ENCODE data around the gene C17orf107. TPM values are rescaled to one million over a fixed set of nuclear protein-coding genes. Genes with fewer than 3 reads are reported as not detected.
"Not testable (repeated sequence)": the region's sequence is repeated elsewhere in the genome, so short reads cannot be mapped to it uniquely, and the experiment has no call there.

C17orf107 gene
- total RNA-seq, 1 donor, result 3.5 TPM

DNA sequence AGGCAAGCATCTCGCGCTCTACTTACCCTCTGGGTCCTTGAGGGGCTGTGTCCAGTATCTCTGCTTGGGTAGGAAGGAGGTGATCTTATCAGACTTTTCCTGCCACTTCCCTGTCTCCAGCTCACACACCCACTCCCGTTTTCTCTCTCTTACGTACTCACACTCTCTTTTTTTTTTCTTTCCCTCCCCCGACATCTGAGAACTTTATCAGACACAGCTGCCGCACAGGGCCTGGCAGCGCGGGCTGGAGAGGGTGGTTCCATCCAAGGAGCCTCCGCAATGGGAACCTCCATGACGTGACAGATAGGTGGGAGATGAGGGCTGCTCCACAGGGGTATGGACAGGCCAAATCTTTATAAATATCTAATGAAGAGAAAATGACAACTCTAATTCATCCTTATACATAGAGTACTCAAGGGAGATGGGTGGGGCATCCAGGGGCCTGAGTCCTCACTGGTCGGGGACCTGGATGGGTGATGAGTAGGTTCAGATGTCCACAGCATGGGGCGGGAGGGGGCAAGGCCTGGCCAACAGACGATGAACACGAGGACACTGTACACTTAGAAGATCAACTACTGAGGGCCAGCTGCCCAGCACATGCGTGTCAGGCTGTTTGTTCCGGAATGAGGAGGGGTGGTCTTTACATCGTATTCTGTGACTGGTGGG is 42.9 kb upstream of the C17orf107 start:
- no peak overlapping the region for H3K4me3 ChIP-seq (ENCODE audit: low read depth, low read length)
- no peak for DNase-seq (ENCODE audit: low read depth)
- TF ChIP-seq CTCF (IDR thresholded peaks at IDR 0.05; ENCODE audit: insufficient read depth, low read depth, low read length), result no peak

DNA sequence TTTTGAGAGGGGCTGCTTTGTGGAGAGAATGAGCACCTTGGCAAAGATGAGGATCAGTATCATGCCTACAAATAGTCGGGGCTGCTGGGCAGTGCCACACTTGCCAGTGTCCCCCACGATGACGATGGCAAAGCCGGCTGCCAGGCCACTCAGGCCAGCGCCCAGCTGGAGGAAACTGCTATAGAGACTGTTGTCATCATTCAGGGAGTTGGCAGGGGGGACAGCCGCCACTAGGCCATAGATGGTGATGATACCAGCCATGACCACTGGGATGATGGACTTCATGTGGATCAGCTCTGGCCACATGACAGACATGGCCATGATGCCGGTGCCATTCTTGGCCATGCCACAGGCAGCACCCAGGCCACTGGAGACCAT is 42.4 kb upstream of the C17orf107 start:
- no peak for TF ChIP-seq CTCF (IDR thresholded peaks at IDR 0.05; ENCODE audit: insufficient read depth, low read depth, low read length)
- DNase-seq (ENCODE audit: low read depth), result no peak
- H3K4me3 ChIP-seq (ENCODE audit: low read depth, low read length), result no peak overlapping the region

DNA sequence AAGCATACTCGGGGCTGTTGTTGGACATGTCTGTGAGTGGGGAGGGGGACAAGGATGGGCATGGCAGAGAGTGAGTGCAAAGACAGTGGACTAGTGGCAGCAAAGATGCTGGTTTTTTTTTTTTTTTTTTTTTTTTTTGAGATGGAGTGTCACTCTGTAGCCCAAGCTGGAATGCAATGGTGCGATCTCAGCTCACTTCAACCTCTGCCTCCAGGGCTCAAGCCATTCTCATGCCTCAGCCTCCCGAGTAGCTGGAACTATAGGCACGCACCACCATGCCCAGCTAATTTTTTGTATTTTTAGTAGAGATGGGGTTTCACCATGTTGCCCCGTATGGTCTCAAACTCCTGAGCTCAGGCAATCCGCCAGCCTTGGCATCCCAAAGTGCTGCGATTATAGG is 42.0 kb upstream of the C17orf107 start:
- H3K4me3 ChIP-seq (ENCODE audit: low read depth, low read length); DNase-seq (ENCODE audit: low read depth): not testable (repeated sequence)

- no peak for TF ChIP-seq CTCF (IDR thresholded peaks at IDR 0.05; ENCODE audit: insufficient read depth, low read depth, low read length)
- no peak for DNase-seq (ENCODE audit: low read depth)
- no peak overlapping the region for H3K4me3 ChIP-seq (ENCODE audit: low read depth, low read length)
These were observed 41.1 kb upstream of the C17orf107 start for GRCh38 chr17:4858068-4858881.

GRCh38 chr17:4858882-4859260 is 40.5 kb upstream of the C17orf107 start:
- TF ChIP-seq CTCF (IDR thresholded peaks at IDR 0.05; ENCODE audit: insufficient read depth, low read depth, low read length), result no peak
- no peak for DNase-seq (ENCODE audit: low read depth)
- no peak overlapping the region for H3K4me3 ChIP-seq (ENCODE audit: low read depth, low read length)

- no peak overlapping the region for H3K4me3 ChIP-seq (ENCODE audit: low read depth, low read length)
- TF ChIP-seq CTCF (IDR thresholded peaks at IDR 0.05; ENCODE audit: insufficient read depth, low read depth, low read length), result no peak
- no peak for DNase-seq (ENCODE audit: low read depth)
These were observed 39.3 kb upstream of the C17orf107 start for GRCh38 chr17:4859816-4860625.

GRCh38 chr17:4860651-4861050 is 38.7 kb upstream of the C17orf107 start:
- H3K4me3 ChIP-seq (ENCODE audit: low read depth, low read length), result no peak overlapping the region
- DNase-seq (ENCODE audit: low read depth), result no peak
- TF ChIP-seq CTCF (IDR thresholded peaks at IDR 0.05; ENCODE audit: insufficient read depth, low read depth, low read length), result no peak
